ENCODE results near the gene PLEKHA7.
"Not testable (repeated sequence)": the region's sequence is repeated elsewhere in the genome, so short reads cannot be mapped to it uniquely, and the experiment has no call there.

PLEKHA7 gene

DNA sequence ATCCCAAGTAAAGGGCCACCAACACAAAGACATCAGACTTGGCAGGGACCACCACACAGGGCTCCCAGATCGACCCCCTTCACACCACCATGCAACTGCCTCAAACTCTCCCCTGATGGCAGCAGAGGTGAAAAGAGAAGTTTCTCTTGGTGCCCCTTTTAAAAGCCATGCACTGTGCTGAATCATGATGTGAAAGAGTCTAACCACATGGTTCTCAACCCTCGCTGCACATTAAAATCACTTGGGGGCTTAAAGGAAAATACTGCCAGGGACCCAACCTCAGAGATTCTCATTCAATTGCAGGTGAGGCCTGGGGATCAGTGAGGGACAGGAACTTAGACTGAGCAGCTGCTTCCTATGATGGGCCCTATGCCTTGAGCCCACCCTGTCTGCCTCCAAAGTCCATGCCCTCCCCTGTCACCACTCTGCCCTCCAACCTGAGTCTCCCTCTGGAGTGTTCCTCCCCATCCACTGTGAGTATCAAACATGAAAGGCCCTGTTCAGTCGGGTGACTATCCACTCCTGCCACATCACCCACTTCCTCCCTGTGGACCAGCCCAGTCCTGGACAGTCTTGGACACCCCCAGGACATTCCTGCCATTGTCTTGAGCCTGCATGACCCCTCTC, 40.8 kb downstream of the PLEKHA7 start:
- DNase-seq = no peak

DNA sequence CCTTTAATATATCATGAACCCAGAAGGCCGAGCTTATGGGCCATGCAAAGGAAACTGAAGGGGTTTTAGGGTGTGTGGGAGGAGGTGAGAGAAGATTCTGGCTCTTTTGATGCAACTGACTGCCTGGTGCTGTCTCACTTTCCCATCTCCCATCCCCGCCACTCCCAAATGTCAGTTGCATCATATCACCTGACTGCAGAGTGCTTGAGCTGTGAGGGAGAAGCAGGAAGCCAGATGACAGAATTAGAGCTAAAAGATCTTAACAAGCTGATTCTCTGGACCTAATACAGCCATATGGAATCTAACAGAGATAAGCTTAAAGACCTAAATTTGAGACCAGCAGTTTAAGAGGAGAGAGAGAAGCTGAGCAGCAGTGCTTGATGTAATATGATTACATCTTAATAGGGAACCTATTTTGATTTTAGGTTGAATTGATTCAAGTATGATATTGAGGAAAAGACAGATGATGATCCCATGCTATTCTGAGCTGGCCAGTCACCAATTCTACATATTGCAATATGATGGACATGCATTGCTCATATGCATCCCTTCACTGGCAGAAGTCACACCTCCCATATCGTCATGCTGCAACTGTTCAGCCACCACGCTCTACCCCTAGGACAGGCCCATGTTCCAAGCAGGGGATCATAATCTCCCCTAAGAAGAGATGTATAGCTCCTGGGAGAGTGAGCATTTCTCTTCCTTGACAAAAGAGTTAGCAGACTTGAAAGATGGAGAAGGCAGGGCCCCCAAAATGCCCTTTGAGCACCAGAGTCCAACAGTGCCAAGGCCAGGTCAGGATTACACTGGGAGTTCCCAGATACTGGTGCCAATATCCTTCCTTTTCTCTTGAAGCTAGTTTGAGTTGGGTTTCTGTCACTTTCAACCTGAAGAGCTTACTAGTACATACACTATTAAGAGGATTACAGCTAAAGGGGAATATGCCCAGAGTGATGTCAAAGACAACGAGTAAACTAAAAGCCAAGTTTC, 44.9 kb downstream of the PLEKHA7 start:
- DNase-seq = no peak

DNA sequence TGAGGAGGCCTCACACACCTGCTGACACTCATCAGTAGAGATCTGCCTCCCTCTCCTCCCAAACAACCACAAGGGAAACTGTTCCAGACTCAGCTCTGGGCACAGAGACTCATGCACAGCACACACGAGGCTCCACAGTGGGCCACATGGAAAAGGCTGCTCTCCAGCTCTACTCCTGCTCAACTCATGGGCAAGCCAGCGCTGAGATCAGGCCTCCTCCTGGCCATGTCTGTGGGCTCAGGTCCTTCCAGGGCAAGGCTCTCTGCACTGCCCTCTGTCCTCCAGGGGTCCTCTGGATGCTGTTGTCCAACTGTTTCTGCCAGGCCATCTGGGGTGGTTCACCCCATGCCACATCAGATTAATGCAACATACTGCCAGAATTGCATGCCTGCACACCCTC, 46.0 kb downstream of the PLEKHA7 start:
- no peak for DNase-seq

DNA sequence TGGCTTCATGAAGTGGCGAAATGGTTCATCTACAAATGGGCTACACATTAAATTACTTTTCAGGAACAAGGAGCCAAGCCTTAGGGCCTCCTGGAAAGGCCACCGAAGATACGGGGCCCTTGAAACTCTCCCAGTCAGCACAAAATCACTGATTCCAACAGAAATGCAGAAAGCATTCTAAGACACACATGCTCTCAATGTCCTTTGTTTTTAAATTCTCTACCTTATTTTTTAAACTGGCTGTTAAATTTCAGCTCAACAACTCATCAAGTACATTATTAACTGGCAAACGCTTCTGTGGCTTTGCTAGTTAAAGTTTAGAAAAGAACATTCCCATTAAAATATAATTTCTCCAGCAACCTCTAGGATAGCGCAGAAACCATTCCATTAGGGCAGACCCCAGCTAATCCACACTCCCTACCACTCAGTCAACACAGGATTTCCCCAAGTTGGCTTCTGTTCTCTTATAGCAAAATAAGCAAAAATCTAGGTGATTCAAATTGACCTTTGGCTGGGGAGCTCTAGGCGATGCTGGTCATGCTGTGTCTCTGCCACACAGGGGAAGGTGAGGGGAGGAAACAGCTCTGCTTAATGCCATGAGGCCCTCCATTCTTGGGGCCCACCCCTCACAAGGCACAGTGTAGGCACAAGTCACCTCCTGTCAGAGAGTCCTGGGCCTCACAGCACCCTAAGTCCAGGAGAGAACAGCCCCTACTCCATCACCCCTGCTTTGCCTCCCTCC, 47.1 kb downstream of the PLEKHA7 start:
- no peak for DNase-seq

DNA sequence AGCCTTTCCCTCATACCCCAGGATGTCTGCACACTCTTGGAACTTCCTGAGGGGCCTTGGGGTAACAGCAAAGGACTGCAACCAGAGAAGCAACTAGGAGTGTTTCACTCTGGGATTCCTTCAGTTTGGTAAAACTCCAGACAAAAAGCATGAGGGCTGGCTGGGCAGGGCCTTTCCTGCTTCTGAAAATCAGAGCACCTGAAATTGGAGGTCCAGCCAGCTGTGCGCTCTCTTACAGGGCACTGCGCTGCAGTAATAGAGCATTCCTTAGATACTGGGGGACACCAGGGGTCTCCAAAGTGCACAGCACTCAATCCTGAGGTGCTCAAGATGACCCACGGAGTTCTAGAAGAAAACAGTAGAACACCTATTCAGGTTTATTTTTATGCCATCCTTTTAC, 49.7 kb downstream of the PLEKHA7 start:
- no peak for DNase-seq

DNA sequence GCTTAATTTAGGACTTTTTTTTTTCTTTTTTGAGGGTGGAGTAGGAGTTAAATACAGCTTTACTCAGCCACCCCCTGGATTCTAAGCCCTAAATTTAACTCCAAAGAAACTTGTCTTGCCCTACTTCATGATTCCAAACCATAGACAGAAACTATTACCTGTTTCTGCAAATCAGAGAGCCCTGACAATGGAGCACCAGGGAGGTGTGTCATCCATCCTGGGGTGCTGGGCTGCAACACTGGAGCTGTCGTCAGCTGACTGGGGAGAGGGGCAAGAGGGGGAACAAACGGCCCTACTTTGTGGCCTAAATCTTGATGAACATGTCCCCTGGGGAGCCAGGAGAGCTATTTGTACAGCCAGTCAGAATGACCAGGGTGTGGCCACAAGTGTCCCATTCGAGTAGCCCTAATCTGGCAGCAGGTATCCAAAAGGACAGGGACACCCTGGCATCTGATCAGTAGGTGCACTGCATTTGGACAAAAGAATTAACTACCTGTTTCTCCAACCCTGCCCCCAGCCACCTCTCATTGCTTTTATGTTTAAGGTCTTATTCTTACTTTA, 50.8 kb downstream of the PLEKHA7 start:
- no peak for DNase-seq

DNA sequence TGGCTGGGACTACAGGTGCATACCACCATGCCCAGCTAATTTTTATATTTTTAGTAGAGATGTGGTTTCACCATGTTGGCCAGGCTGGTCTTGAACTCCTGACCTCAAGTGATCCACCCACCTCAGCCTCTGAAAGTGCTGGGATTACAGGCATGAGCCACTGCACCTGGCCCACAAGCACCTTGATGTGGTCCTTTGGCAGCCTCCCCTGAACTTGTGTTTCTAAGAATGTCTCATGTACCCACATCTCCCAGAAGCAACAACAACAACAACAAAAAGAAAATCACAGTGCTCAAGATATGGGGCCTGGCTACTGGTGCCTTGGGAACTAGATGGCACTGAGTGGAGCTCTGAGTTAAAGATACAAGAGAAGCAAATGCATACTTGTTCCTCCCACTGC, 51.6 kb downstream of the PLEKHA7 start:
- DNase-seq = not testable (repeated sequence)

DNA sequence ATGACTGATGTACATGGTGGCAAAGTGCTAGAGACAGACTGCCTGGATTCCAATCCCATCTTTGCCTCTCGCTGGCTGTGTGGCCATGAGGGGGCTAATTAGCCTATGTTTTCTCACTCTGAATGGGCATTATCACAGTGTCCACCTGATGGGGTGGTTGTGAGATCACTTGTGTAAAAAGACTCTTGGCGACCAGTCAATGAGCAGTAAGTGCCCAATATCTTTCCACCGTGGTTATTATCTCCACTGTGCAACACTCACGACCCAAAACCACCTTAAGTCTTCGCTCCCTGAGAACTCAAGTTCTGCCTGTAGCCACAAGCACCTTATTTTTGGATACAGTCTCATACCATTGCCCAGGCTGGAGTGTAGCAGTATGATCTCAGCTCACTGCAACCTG, 52.1 kb downstream of the PLEKHA7 start:
- DNase-seq = no peak

DNA sequence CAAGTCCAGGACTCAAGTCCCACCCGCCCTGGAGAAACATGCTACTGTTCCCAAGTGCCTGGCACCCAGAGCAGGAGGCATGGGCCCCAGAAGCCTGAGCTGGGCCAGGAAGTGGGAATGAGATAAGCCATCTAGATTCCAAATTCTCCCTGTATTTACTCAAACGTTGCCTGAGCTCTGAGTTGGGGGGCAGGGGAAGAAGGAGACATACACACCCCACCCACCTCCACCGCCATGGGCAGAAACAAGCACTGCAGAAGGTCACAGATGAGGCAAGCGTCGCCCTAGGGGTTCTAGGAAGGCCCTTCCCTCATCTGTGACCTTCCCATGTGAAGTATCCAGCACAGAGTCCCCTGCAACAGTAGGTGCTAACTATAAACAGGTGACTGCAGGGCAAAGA, 54.0 kb downstream of the PLEKHA7 start:
- no peak for DNase-seq

DNA sequence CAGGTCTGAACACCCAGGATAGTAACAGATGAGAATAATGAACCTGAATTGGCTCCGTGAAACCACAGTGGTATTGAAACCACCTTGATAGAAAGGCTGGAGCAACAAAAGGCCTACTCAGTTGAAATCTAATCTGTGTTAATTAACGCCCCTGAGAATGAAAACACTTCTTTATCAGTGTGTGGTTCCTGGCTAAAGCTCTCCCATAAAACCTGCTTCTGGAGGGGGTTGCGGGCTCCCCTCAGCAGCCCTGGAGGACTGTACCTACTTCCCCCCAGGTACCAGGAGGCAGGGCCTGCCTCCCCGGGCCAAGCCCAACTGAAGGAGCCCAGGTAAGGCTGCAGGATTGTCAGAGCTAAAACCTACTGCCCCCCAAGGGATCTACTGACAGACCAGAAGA, 54.6 kb downstream of the PLEKHA7 start:
- DNase-seq = no peak

DNA sequence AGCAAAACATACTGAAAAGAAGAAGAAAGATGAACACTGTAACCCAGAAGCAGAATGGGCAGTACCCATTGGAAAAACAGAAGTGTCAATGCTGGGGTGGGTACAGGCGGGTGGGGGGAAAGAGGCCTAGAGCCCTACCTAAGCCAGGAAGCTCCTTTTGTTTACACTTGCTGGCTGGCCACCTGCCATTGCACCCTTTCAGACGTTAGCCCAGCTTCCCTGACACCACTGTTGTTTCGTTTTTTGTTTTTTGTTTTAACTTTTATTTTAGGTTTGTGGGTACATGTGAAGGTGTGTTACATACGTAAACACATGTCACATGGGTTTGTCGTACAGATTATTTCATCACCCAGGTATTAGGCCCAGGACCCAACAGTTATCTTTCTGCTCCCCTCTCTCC, 55.4 kb downstream of the PLEKHA7 start:
- no peak for DNase-seq

DNA sequence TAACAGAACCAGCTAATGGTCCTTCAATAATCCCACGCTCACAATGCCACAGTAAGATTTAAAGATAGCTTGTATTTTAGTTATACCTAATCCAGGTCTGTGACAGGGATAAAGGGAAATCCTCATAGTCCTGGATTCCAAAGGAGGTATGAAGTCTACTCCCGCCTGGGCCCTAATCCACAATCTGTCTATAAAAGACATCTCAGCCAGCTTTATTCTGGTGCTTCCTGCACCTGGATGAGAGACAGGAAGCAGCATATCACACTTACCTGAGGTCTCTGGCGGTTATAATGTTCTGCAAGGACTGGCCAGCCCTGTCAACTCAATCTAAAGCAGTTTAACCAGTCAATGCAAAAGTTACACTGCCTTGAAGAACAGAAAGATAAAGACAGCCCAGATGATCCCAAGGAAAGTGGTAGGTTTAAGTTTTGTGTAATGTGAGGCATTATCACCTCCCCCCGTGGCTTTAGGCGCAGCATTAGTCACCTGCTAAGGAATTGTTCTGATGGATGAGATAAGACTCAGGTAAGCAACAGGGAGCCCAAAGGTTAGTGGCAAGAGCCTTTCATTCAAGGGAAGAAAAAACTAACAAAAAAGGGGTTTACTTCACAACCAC, 57.6 kb downstream of the PLEKHA7 start:
- DNase-seq = no peak

DNA sequence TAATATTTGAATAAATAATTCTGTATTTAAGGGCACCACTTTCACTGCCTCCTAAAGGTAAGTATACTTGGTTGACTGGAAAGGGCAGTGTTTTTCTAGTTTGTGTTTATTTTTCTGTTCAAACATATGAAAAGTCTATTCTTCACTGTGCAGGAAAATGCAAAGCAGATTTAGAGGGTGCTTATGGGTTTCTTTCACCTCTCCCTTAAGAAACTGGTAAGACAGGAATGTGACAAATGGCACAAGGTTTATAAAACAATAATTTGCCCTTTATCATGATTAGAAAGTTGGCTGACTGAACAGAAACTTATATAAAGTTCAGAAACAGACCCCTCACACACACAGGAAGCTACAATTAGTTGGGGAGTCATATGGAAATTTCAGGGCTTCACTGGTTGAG, 60.6 kb downstream of the PLEKHA7 start:
- no peak for DNase-seq

DNA sequence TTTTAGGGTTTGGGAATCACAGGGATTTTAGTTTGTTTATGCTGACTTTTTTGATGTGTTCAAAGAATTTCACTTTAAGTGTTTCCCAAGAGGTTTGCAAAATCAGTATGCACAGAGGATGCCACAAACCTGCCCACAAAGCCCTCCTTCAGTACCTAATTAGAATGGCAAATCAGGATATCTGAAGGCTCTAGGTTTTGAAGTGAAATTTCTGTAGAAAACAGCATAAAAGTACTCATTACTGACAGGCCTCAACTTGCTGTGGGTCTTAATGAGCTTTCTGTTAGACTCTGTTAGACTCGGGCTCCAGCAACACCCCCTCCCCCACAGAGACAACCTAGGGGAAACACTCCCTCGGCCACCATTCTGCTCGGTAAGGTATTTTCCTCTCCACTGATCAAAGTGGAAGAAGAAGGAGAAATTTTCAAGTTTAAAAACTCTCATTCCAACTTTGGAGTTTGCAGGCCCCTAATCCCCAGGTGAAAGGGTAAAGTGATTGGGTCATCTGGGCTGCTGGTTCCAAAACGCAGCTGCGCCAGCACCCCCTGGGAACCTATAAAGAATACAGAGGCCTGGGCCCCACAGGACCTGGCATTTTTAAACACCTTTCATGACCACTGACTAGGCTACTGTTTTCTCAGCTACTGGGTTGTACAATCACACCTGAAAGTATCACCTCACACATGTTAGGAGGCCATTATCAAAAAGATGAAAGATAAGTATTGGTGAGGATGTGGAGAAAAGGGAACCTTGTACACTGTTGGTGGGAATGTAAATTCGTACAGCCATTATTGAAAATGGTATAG, 67.5 kb downstream of the PLEKHA7 start:
- DNase-seq = no peak

DNA sequence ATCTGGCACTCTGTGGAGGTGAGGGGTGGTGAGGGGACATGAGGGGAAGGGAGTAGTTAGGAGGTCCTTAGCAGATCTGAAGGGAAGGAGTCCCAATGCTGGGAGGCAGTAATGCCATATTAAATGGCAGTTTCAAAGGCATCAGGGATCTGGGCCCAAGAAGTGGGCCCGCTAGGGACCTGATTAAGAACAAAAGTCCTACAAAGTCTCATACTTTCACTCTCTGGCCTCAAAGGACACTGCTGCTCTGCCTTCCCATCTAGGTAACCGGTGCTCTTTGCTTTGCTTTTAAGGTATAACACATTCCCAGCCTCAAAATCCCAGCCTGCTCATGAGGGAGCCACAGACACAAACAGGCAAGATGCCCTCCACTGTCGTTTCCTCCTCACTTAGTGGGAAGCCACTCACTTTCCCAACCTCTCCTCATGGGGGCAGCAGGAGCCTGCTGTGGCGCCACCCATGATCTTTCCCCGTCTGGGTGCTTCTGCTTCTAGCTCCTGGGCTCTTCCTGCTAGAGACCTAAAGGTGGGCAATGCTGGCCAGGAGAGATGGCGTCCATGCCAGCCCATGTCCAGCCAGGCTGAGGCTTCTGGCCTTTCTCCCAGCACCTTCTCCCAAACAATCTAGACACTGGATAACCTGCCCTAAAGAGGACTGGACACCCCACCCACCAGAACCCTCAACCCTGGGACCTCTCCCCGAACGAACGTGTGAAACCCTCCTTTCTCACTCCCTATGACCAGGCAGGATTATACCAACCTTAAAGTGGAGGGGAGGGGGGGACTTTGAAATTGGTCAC, 68.3 kb downstream of the PLEKHA7 start:
- no peak for DNase-seq

DNA sequence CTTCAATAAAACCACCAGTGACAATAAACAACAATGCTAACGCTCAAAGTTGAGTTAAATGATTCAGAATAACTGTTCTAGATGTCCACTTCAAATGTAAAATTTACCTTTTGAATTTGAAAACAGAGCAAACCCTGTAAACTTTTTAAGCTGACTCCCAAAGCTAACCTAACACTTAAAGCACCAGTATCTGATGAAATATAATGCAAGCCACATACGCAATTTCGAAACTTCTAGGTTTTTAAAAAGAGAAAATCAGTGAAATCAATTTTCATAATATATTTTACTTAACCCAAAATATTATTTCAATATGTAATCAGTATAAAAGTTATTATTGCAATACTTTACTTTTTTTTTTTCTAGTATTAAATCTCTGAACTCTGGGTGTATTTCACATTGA, 71.3 kb downstream of the PLEKHA7 start:
- DNase-seq = no peak

DNA sequence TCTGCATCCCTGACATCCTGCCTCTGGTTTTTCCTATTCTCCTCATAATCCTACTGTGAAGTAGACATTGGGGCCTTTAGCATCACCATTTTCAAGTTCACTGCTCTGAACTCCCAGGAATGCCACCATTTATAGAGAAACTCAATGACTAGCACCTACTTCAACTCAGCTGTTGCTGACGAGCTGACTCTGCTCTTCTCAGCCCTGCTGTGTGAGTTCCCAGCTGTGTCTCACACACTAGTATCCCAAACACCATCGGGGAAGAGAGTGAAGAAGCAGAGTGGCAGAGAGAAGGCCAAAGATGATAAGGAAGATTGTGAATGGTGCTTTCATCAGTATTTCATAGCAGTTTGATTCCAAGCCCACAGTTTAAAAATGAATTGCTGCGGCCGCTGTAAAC, 71.9 kb downstream of the PLEKHA7 start:
- DNase-seq = no peak

DNA sequence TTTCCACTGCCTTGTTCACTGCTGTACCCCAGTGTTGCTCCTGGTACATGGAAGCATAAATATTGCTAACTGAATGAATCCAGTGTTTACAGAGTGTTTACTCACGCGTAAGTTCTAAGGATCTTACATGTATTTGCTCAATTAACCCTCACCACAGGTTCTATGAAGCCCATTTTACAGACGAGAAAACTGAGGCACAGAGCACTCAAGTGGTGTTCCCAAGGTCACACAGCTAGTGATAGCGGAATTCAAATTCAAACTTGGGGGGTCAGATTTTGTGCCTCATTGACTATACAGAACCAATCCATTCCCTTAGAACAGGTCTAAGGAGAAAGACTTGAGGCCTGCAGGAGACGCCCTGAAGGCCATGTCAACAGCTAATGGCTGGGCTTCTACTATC, 72.3 kb downstream of the PLEKHA7 start:
- DNase-seq = no peak

DNA sequence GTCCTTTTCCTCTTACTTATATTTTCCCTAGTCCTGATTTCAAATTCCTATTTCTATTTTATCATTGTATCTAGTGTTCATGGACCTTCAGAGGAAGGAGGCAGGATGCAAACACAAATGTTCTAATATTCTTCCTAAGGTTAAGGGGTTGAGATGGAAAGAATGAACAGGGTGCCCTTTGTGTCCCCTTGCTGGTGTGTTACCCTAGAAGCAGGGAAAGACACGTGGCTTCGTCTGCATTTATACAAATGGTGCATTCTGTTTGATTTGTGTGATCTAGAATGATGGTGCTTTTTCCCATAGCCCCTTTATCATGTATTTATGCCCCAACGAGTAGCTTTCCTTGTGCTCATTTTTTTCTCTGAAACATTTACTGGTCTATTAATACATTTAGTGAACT, 76.2 kb downstream of the PLEKHA7 start:
- no peak for DNase-seq

DNA sequence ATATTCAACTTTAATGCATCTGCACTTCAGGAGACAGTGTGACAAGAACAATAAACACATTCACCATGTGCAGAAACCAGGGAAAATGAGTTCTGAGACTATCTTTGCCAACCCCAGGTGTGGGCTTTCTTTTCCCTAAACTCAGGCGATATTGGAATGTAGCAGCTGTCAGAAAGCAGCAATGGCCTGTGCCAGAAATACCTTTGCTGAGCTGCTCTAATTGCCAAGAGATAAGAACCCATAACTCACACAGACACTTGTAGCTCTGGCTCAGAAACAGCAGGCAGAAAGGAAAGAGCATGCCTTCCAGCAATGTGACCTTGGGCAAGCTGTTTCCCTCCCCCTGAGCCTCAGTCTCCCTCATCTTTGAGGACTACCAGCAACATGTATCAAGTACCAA, 77.6 kb downstream of the PLEKHA7 start:
- no peak for DNase-seq

Data from cortex of kidney (tissue), 1 donor.